ENCODE results near the gene THUMPD1.
A peak's percentile ranks its signal among the peaks of the same experiment; 100 is the strongest.
"Not testable (repeated sequence)": the region's sequence is repeated elsewhere in the genome, so short reads cannot be mapped to it uniquely, and the experiment has no call there.

The THUMPD1 gene

GRCh38 chr16:20763461-20764232 is 22.0 kb upstream of the THUMPD1 start, which contains the start of gene ACSM3:
Gene ACSM3, plus strand, starts transcription at chr16:20764014. Its CDS starts 6,021 bp downstream, at chr16:20770035.
- no peak for TF ChIP-seq CTCF (conservative IDR thresholded peaks at IDR 0.05; ENCODE audit: low read length)
- peak; percentile 68 for DNase-seq (ENCODE audit: low read depth)
- H3K4me3 ChIP-seq (ENCODE audit: low read length) = peak within 1 kb of the TSS; percentile 60

- DNase-seq (ENCODE audit: low read depth) = no peak
- H3K4me3 ChIP-seq (ENCODE audit: low read length) = no peak overlapping the region
- no peak for TF ChIP-seq CTCF (conservative IDR thresholded peaks at IDR 0.05; ENCODE audit: low read length)
Measured at GRCh38 chr16:20762404-20763123, 20.9 kb upstream of the THUMPD1 start.

GRCh38 chr16:20761175-20761574 is 19.6 kb upstream of the THUMPD1 start:
- DNase-seq (ENCODE audit: low read depth) = no peak
- TF ChIP-seq CTCF (conservative IDR thresholded peaks at IDR 0.05; ENCODE audit: low read length) = no peak
- H3K4me3 ChIP-seq (ENCODE audit: low read length) = no peak overlapping the region

- DNase-seq (ENCODE audit: low read depth) = no peak
- TF ChIP-seq CTCF (conservative IDR thresholded peaks at IDR 0.05; ENCODE audit: low read length) = no peak
- no peak overlapping the region for H3K4me3 ChIP-seq (ENCODE audit: low read length)
Measured at GRCh38 chr16:20760346-20760745, 18.7 kb upstream of the THUMPD1 start.

GRCh38 chr16:20755799-20756198 is 14.2 kb upstream of the THUMPD1 start:
- not testable (repeated sequence) for DNase-seq (ENCODE audit: low read depth); H3K4me3 ChIP-seq (ENCODE audit: low read length)

GRCh38 chr16:20755238-20755637 is 13.6 kb upstream of the THUMPD1 start:
- no peak overlapping the region for H3K4me3 ChIP-seq (ENCODE audit: low read length)
- no peak for DNase-seq (ENCODE audit: low read depth)
- no peak for TF ChIP-seq CTCF (conservative IDR thresholded peaks at IDR 0.05; ENCODE audit: low read length)

- H3K4me3 ChIP-seq (ENCODE audit: low read length) = no peak overlapping the region
- DNase-seq (ENCODE audit: low read depth) = no peak
- no peak for TF ChIP-seq CTCF (conservative IDR thresholded peaks at IDR 0.05; ENCODE audit: low read length)
Measured at GRCh38 chr16:20753727-20754126, 12.1 kb upstream of the THUMPD1 start.
